ENCODE data around the gene YJEFN3. TPM values are rescaled to one million over a fixed set of nuclear protein-coding genes. Genes with fewer than 3 reads are reported as not detected.

YJEFN3 gene
- total and polyA plus RNA-seq, 10 of the 15 experiments (the other 5 are each of a cell fraction or from before 2014, with no cell fraction given): 0.05 to 6.9 (median 3.5) TPM

DNA sequence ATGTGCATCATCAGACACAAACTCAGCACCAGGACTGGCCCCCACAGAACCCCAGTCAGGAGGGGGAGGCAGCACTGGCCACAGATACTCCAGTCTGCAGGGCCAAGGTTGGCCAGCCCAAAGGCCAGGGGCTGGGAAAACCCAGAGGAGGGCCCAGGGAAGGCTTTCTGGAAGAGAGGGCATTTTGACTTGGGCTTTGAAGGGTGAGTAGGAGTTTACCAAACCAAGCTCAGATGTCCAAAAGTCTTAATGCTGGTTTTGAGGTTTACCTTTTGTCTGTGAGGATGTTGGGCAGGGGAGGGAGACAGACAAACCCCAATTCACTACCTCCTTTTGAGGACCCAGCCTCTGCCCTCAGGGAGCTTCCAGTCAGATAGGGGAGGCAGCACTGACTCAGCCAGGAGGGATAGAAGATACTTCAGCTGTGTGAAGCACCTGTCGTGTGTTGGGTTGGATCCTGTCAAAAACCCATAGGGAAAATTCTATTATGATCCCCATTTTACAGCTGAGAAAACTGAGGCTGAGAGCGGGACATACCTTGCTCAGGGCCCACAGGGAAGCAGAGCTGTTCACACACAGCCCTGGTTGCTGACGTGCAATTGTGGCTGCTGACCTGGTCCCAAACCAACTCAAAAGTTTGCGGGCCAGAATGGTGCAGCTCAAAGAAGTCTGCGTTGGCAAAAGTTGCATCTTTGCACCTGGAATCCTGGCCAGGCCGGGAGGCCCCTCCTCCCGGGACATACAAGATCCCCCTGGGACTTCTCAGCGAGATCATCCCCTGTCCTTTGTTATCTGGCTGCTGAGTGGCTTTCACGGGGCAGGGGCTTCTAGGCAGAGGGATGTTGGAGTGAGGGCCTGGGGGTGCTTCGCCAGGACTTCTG, 22.5 kb downstream of the YJEFN3 start:
- DNase-seq (ENCODE audit: low read depth, low spot score) (no peak), ATAC-seq (no peak), FAIRE-seq (no peak)
- H3K9me3 ChIP-seq (replicated peaks; ENCODE audit: control insufficient read depth, insufficient read depth, low read length): no peaks in the 10 kb centered on the region
- ChIA-PET RAD21 (ENCODE audit: unreplicated experiment) (no interaction called here), POLR2A (interaction anchor here (1.0 to 1.1 kb wide), 2 partner anchors 7 to 19 kb away, joined by 3 read pairs; no protein-coding TSS in a partner anchor), SMC1A (ENCODE audit: uncharacterized antibody, unreplicated experiment) (interaction anchor here (0.7 to 1.0 kb wide), 3 partner anchors 19 to 40 kb away, joined by 3 to 4 read pairs (median 4); no protein-coding TSS in a partner anchor), CTCF (interaction anchor here (0.6 to 7.2 kb wide), 5 partner anchors 8 to 93 kb away, joined by 3 to 50 read pairs (median 4); no protein-coding TSS in a partner anchor)
- intact Hi-C loops (cut with micrococcal nuclease; ENCODE audit: unreplicated experiment): no loop called here
- H3K4me1 ChIP-seq (ENCODE audit: control insufficient read depth, insufficient read depth, low read length): no peaks in the 10 kb centered on the region
- WGBS (ENCODE audit: insufficient coverage, insufficient replicate concordance, low lambda C conversion rate, missing lambda C conversion rate): 43% methylated on average over 9 of the region's 10 CpGs
- no peak overlapping the region for H3K9ac ChIP-seq (ENCODE audit: control insufficient read depth, insufficient read depth, low read length)
- no peaks in the 10 kb centered on the region for H4K20me1 ChIP-seq (ENCODE audit: control insufficient read depth, insufficient read depth)
- no peak overlapping the region for H3K4me2 ChIP-seq (ENCODE audit: control insufficient read depth, insufficient read depth)
- no peak overlapping the region for H3K4me3 ChIP-seq
- no TSS peak for BruUV-seq (replicated peaks)
- TF ChIP-seq ZNF217 (IDR thresholded peaks at IDR 0.05) (no peak), BCL11A (IDR thresholded peaks at IDR 0.05; ENCODE audit: low read depth, low read length) (no peak), RUNX3 (IDR thresholded peaks at IDR 0.05; ENCODE audit: low read length) (no peak), MTA3 (IDR thresholded peaks at IDR 0.05; ENCODE audit: borderline replicate concordance, low read length) (no peak), SUPT20H (IDR thresholded peaks at IDR 0.05; ENCODE audit: borderline replicate concordance, control insufficient read depth, low read depth, low read length) (no peak), SMARCA5 (IDR thresholded peaks at IDR 0.05) (no peak), POLR2A (IDR thresholded peaks at IDR 0.05; ENCODE audit: low read depth, low read length) (no peak), NR2F1 (conservative IDR thresholded peaks at IDR 0.05) (no peak), NR2C1 (IDR thresholded peaks at IDR 0.05) (no peak)
- H2AFZ ChIP-seq (ENCODE audit: control insufficient read depth, low read depth, low read length): no peak overlapping the region
- in situ Hi-C loops (cut with MboI): no loop called here
- H3K27me3 ChIP-seq (replicated peaks in 1 of 2; ENCODE audit: control insufficient read depth in 2 of 2, insufficient read depth in 2 of 2, low read length in 1 of 2): no peaks in the 10 kb centered on the region
- H3K27ac ChIP-seq (ENCODE audit: control insufficient read depth, insufficient read depth): no peak overlapping the region
- no peaks in the 10 kb centered on the region for H3K79me2 ChIP-seq (ENCODE audit: control insufficient read depth, insufficient read depth, low read length)
- H3K36me3 ChIP-seq (ENCODE audit: control insufficient read depth in 2 of 2, insufficient read depth in 2 of 2, low read length in 1 of 2): no peaks in the 10 kb centered on the region

Measured in GM12878 (cell line).